Medulla oblongata (tissue), 1 donor: ENCODE data around the gene SLC25A51.

Experiments
- DNase-seq: peaks from one replicate; pipeline ENCODE4 v3.0.0-alpha.2; 2015; ENCODE audit errors: extremely low spot score

Gene SLC25A51

DNA sequence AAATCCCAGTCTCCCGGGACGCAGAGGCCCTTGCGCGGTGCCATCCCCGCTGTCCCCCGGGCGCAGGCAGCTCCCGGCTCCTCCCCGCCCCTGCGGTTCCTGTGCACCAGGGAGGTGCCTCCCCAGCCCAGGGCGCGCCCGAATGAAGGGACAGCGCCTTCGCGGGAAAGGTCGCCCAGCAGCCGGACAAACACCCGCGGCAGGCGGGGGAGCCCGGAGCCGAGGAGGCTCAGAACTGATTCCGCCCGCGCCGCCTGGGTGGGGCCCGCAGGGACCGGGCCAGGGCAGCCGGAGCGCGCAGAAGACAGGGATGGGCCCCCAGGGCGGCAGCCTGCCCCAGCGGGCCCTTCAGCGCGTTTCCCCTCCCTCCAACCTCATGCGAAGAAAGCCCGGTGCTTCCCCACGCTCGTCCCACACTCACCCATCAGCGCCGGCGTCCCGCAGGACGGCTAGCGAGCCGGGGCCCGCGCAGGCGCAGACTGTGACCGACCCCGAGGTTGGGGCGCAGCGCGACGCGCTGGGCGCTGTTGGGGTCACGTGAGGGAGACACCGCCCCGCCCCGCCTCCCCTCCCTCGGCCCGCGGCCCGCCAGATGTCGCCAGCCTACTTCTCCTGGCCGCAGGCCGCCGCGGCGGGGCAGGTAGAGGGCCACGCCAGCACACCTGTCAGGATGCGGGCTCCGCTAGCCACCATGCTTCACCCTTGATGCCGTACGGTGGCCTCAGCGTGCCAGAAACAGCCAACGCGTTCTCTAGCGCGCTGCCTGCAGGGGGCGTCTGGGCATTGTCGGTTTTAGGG lies at the start of gene SLC25A51:
SLC25A51 (minus strand) TSS at position 481 of the 798 bp plus-strand sequence. CDS start 15,577 bp downstream, outside the sequence.
- peak; percentile 94 for DNase-seq

DNA sequence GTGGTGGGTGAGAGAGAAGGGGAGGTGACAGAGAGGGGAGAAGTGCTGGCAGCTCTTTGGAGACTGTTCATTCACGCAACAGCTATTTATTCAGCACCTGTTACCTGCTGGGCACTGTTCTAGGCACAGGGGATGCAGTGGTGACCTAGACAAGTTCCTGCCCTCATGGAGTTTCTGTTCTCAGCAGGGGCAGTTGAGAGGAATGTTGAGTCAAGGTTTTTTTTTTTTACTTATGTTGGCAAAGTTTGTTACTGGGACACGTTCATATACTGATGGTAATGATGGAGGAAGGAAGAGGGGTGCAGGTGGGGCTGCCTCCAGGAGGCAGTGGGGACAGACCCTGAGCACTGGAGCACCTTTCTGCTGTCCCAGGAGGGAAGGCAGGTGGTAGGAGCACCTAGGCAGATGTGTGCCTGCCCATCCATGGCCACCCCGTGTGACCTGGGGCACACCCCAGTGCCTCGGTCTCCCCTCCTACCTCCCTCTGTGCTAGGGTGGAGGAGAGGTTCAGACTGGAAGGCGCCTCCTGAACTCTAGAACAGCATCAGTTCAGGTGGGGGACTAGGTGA lies 49.4 kb upstream of the SLC25A51 start:
- no peak for DNase-seq

GRCh38 chr9:37952731-37953130 lies 48.8 kb upstream of the SLC25A51 start:
- no peak for DNase-seq

DNA sequence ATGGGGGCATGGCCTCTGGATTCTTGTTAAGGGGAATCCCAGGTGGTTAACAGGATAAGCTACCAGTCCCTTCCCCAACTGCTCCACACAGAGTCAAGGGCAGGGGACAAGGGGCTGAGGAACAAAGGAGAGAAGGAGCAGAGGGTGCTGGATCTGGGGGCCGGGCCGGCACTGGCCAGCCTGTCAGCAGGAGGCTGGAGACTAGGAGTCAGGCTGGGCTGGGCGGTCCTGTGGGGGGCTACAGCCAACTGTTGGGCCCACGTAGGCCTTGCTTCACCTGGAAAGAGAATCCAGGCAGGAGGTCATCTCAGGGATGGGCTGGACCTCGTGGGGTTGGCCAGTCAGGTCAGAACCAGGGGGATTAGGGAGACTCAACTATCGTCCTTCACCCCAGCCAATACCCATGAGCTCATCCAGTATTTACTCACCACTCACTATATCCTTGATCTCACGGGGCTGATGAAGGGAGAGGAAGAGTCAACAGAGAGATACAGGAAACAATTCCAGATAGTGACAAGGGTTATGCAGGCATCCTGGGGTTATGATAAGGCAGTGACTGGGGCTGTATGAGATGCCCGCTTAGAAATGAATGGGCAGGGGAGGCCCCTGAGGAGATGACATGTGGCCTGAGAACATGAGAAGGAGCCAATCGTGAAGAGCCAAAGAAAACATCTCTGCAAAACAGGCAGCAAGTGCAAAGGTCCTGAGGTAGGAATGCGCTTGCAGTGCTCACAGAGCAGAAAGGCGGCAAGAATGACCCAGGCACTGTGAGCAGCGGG lies 47.9 kb upstream of the SLC25A51 start:
- no peak for DNase-seq

DNA sequence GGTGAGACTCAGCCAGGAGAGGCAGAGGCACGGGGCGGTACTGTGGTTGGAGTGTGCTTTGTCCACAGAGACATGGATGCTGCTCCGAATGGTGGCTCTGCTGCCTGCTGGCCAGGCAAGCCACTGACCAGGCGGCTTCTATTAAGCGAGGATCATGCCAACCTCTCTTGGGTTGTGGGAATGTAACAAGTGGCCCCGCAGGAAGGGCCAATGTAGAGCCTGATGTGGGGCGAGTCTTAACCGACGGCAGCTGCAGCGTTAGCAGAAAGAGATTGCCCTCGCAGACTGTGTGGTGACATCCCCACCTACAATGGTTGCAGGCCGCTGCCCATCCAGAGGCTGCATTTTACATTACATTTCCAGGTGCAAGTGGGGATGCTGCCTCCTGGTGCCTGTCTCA lies 46.6 kb upstream of the SLC25A51 start:
- DNase-seq, result no peak

GRCh38 chr9:37949576-37949975 lies 45.6 kb upstream of the SLC25A51 start:
- DNase-seq, result no peak

DNA sequence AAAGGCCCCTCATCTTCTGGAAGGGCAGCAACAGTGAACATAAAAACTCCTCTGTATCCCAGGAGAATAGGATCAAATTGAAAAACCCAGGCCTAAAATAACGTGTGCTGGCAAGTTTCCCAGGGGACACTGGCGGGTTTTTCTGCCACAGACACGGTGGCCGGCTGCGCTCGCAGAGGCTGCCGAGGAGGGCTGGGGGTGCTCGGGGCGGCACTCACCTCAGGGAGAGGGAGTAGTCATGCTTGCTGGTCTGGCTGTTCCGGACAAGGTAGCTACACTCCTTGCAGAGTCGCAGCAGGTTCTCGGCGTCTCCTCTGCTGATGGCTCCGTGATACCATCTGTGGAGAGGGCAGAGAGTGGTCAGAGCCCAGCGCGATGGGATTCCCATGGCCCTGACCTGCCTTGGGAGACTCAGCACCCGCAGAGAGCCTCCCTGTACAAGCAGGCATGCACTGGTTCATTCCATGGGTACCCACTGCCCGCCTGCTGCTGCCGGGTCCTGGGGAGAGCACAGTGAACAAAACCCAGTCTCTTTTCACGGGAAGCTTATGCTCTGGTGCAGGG lies 44.6 kb upstream of the SLC25A51 start:
- no peak for DNase-seq

DNA sequence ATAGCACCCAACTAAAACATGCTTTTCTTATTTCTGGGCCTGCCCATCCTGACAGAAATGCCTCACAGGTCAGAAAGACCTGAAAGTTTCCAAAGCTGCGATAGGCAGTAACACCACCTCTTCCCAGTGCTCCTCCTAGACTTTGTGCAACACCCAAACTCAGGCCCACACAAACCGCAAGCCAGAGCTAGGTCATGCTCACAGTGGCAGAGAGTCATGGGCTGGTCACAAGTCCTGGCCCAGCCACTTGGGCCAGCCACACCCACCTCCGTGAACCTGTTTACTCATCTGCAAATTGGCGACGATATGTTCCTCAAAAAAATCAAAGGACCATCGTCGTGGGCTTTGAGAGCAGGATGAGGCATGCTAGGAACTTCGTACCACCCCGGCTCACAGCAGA lies 44.0 kb upstream of the SLC25A51 start:
- DNase-seq, result no peak

- DNase-seq, result no peak
These were observed 43.5 kb upstream of the SLC25A51 start for GRCh38 chr9:37947471-37947870.

DNA sequence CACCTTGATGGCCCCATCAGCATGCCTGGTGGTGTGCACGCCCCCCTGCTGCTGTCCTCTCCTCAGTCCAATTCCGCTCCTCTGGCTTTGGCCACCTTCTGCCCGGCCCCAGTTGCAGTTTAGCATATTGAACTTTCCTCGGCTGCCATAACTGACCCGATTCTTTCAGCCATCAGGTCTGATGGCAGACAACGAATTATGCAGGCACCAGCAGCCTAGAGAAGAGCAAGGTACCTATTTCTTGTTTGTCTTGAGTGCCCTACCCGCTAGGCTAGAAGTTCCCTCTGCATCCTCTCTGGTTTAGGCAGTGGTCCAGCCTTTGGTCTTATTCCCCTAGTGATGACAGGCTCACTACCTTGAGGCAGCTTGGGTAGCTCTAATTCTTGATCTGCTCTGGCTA lies 43.0 kb upstream of the SLC25A51 start:
- DNase-seq, result no peak

- no peak for DNase-seq
These were observed 42.1 kb upstream of the SLC25A51 start for GRCh38 chr9:37946041-37946440.

GRCh38 chr9:37944671-37945481 lies 40.9 kb upstream of the SLC25A51 start:
- no peak for DNase-seq

GRCh38 chr9:37944266-37944650 lies 40.3 kb upstream of the SLC25A51 start:
- no peak for DNase-seq

GRCh38 chr9:37943345-37944265 lies 39.7 kb upstream of the SLC25A51 start:
- peak; percentile 79 for DNase-seq

- DNase-seq, result no peak
These were observed 38.9 kb upstream of the SLC25A51 start for GRCh38 chr9:37942621-37943344.

DNA sequence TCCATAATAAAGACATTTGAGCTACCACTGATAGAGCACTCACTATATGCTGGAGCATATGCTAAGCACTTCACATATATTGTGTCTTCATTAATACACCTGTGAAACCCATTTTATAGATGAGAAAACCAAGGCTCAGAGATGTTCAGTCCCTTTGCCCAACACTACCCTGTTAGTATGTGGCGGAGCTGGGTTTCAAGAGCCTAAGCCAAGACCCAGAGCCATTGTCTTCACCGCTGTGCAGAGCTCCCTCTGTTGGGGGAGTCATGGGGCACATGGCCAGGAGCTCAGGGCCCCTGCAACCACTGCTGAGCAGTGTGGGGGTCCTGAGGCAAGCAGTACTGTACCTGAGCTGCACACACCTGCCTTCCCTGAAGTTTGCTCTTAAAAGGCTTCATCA lies 37.3 kb upstream of the SLC25A51 start:
- DNase-seq, result no peak

DNA sequence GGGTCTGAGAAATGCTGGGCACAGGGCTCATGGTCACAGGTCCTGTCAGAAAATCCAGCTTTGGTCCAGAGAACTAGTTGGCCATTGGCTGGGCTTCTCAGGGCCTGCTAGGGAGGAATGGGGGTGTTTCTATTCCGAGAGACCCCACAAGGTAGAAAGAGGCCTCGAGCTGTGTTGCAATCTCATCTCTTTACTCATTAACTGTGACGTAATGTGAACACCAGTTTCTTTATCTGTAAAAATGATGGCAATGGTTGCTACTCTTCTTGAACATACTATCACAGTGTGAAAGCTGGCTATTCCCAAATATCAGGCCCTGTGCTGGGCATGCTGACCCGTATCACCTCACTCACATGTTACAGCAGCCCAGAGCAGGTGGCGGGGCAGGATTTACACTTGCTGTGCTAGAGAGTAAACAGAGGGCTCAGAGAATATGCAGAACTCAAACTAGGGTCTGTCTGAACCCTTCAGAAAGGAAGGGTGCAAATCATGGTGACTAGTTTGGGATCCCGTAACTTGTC lies 35.7 kb upstream of the SLC25A51 start:
- no peak for DNase-seq

DNA sequence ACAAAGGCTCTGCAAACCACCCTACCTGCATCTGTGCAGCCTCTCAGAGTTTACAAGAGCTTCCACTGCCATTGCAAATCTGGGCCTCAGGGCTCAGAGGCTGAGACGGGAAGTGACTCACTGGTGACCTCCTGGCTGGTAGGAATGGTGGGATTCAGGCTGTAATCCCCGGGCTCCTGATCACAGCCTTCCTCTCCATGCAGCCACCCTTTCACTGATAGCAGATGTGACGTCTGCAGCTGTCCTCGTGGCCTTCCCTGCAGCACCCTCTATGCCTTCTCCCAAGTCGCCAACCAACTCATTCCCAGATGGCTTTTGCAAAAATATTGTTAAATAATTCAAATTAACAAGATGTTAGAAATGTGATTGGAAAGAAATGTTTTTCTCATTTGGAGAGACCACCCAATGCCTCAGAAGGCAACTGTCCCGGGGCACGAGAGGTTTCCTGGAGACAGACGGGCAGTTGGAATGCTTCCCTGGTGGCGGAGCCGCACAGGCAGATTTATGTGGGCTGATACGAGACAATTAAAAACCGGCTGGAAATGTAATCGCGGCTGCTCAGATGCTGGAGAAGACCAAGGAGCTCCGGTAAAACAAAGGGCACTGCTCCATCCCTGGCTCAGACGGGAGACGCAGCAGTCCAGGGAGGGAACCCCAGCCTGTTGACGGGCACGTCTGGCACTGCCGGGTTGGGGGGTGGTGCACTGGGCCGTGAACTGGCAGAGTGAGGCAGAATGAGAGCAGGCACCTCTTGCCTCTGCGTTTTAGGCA lies 34.4 kb upstream of the SLC25A51 start:
- DNase-seq, result peak; percentile 16

- no peak for DNase-seq
These were observed 33.4 kb upstream of the SLC25A51 start for GRCh38 chr9:37937366-37937765.
